H1 (cell line): ENCODE measurements around the gene CCDC77.

Source experiments
- ATF2 ChIP-seq: IDR thresholded peaks from 2 replicates; pipeline ENCODE4 v1.6.1; 2012; ENCODE audit warnings: low read length, inconsistent platforms
- BRCA1 ChIP-seq: IDR thresholded peaks from 2 replicates; pipeline ENCODE4 v1.6.1; 2012; ENCODE audit warnings: low read depth, low read length, improper control_type of control experiment
- CBX8 ChIP-seq: fragments of 300-800, 300-1000 bp; sonication (generic); IDR thresholded peaks from 2 replicates; pipeline ENCODE4 v1.7.1; 2016; ENCODE audit warnings: low read depth, low read length, borderline replicate concordance
- CTCF ChIP-seq, 3 experiments: IDR thresholded peaks; 1 replicate in 2 of 3; 2 replicates in 1 of 3; pipeline versions ENCODE4 v1.5.1 to v1.6.1; 2011; ENCODE audit warnings: low read length in 3 of 3, mild to moderate bottlenecking in 3 of 3, inconsistent platforms in 2 of 3, low read depth in 1 of 3, moderate library complexity in 1 of 3; ENCODE audit not compliant: insufficient read depth in 1 of 3; ENCODE audit errors: control extremely low read depth in 1 of 3
- KDM1A ChIP-seq: fragments of 200-600, 300-600 bp; sonication (generic); IDR thresholded peaks from 2 replicates; pipeline ENCODE4 v1.7.1; 2016; ENCODE audit warnings: mild to moderate bottlenecking, low read length, borderline replicate concordance
- POLR2A ChIP-seq, 2 experiments: IDR thresholded peaks; 1 replicate in 1 of 2; 2 replicates in 1 of 2; pipeline ENCODE4 v1.6.1; 2011; ENCODE audit warnings: low read depth in 2 of 2, low read length in 2 of 2, mild to moderate bottlenecking in 2 of 2; ENCODE audit errors: control extremely low read depth in 1 of 2
- SP4 ChIP-seq: IDR thresholded peaks from 2 replicates; pipeline ENCODE4 v1.6.1; 2012; ENCODE audit warnings: low read length, inconsistent platforms
- USF2 ChIP-seq: IDR thresholded peaks from 2 replicates; pipeline ENCODE4 v1.6.1; 2011; ENCODE audit warnings: low read length, improper control_type of control experiment

GRCh38 chr12:459430-460258 is 58.2 kb downstream of the CCDC77 start, which contains the start of gene B4GALNT3:
- no peak for TF ChIP-seq POLR2A (IDR thresholded peaks at IDR 0.05; ENCODE audit: control extremely low read depth in 1 of 2, low read depth in 2 of 2, low read length in 2 of 2)
- no peak for TF ChIP-seq USF2
- no peak for TF ChIP-seq CTCF (IDR thresholded peaks at IDR 0.05; ENCODE audit: control extremely low read depth in 1 of 3, insufficient read depth in 1 of 3, low read depth in 1 of 3, low read length in 3 of 3)
- no peak for TF ChIP-seq BRCA1
- TF ChIP-seq KDM1A, result no peak
- TF ChIP-seq ATF2, result no peak
- no peak for TF ChIP-seq CBX8
- no peak for TF ChIP-seq SP4
